Endodermal cell (in vitro differentiated cells): ENCODE data around the gene AGBL1. TPM values are rescaled to one million over a fixed set of nuclear protein-coding genes. Genes with fewer than 3 reads are reported as not detected.

Source experiments
- DNase-seq: peaks from one replicate; pipeline ENCODE4 v3.0.0-alpha.2; 2017
- H3K27ac ChIP-seq: 2 replicates; pipeline ENCODE4 v1.5.1; 2013; ENCODE audit warnings: mild to moderate bottlenecking, low read depth, low read length, moderate library complexity
- H3K27me3 ChIP-seq: 2 replicates; pipeline ENCODE4 v1.6.1; 2013; ENCODE audit warnings: mild to moderate bottlenecking, low read length, moderate library complexity; ENCODE audit not compliant: insufficient read depth, control insufficient read depth, poor library complexity, severe bottlenecking
- H3K36me3 ChIP-seq: 2 replicates; pipeline ENCODE4 v1.7.0; 2013; ENCODE audit warnings: mild to moderate bottlenecking, low read length, moderate library complexity; ENCODE audit not compliant: control insufficient read depth, insufficient read depth
- H3K4me1 ChIP-seq: one replicate; pipeline ENCODE4 v1.7.0; 2013; ENCODE audit warnings: low read length; ENCODE audit not compliant: control insufficient read depth, insufficient read depth
- H3K4me3 ChIP-seq: 2 replicates; pipeline ENCODE4 v1.5.1; 2013; ENCODE audit warnings: mild to moderate bottlenecking, low read length, moderate library complexity
- H3K9ac ChIP-seq: 2 replicates; pipeline ENCODE4 v1.6.1; 2013; ENCODE audit warnings: mild to moderate bottlenecking, low read length, moderate library complexity; ENCODE audit not compliant: poor library complexity, severe bottlenecking; ENCODE audit errors: extremely low read depth
- H3K9me3 ChIP-seq: 2 replicates; pipeline ENCODE4 v1.6.1; 2013; ENCODE audit warnings: mild to moderate bottlenecking, low read length, moderate library complexity; ENCODE audit not compliant: control insufficient read depth
- H3K27ac Mint-ChIP-seq: 2 replicates; pipeline ENCODE4 v1.8.0; 2020; ENCODE audit warnings: mixed read lengths
- H3K27me3 Mint-ChIP-seq: 2 replicates; pipeline ENCODE4 v1.8.0; 2021; ENCODE audit warnings: mild to moderate bottlenecking, mixed read lengths; ENCODE audit not compliant: insufficient read depth
- H3K36me3 Mint-ChIP-seq: 2 replicates; pipeline ENCODE4 v1.8.0; 2020; ENCODE audit warnings: low read depth, mixed read lengths
- H3K4me1 Mint-ChIP-seq: 2 replicates; pipeline ENCODE4 v1.8.0; 2020; ENCODE audit warnings: mixed read lengths
- H3K4me3 Mint-ChIP-seq: 2 replicates; pipeline ENCODE4 v1.8.0; 2020; ENCODE audit warnings: mild to moderate bottlenecking, moderate library complexity, mixed read lengths
- H3K9me3 Mint-ChIP-seq: 2 replicates; pipeline ENCODE4 v1.8.0; 2020; ENCODE audit warnings: mild to moderate bottlenecking, mixed read lengths
- WGBS, 2 experiments: methylation state at CpG; one replicate each; pipeline versions ENCODE4 v1.1.5 to v1.1.7; 2013; ENCODE audit warnings: missing lambda C conversion rate in 2 of 2, mixed read lengths in 1 of 2; ENCODE audit not compliant: insufficient coverage in 1 of 2, insufficient read length in 1 of 2; 5-methylcytosine and 5-hydroxymethylcytosine counted together
- long read RNA-seq, 4 experiments: library from polyadenylated mRNA in 2 of 4; library from RNA in 1 of 4; library from capped mRNA in 1 of 4; stranded (forward) in 3 of 4; unstranded in 1 of 4; transcript quantifications; one replicate each; pipeline ENCODE4 v2.0.0, GENCODE V29; 2020 to 2021; ENCODE audit warnings: inconsistent platforms in 1 of 4
- polyA plus RNA-seq, 2 experiments: library from polyadenylated mRNA; stranded (reverse); fragments of 50-300 nt; gene quantifications; one replicate each; pipeline ENCODE4 v1.2.3, GENCODE V29; 2013
- total RNA-seq, 2 donors: library from RNA; stranded (reverse); fragmentation: NEBNext Ultra II Directional in 1 of 2; extraction: Animal tissue kit (Norgen Biotek cat#: 25700) in 1 of 2; gene quantifications; 2 replicates in 1 of 2; 3 replicates in 1 of 2; pipeline ENCODE4 v1.2.1, GENCODE V29; 2021
- TF ChIP-seq, protein P1 (sequence below): fragments of 200-600 bp; sonication (generic); conservative IDR thresholded peaks from 2 replicates; pipeline ENCODE4 v1.5.0; 2021; ENCODE audit warnings: antibody characterized with exemption, mild to moderate bottlenecking

AGBL1 gene
- total RNA-seq: under 1 TPM; 0.07 to 0.11 TPM
- 0.21 TPM for polyA plus RNA-seq (2013, experiment 1 of 2)
- polyA plus RNA-seq (2013, experiment 2 of 2): 0.12 TPM
- long read RNA-seq, experiment 1, partial matches to known transcripts: 0 of 1 reads
- long read RNA-seq, experiment 1, other reads (novel, unspliced or antisense): 1 of 1 reads
- long read RNA-seq, experiment 2, partial matches to known transcripts: 0 of 1 reads
- long read RNA-seq, experiment 2, other reads (novel, unspliced or antisense): 1 of 1 reads
- long read RNA-seq, experiment 3, partial matches to known transcripts: 0 of 1 reads
- long read RNA-seq, experiment 3, other reads (novel, unspliced or antisense): 1 of 1 reads
- long read RNA-seq, experiment 4, partial matches to known transcripts: 0 of 1 reads
- long read RNA-seq, experiment 4, other reads (novel, unspliced or antisense): 1 of 1 reads

DNA sequence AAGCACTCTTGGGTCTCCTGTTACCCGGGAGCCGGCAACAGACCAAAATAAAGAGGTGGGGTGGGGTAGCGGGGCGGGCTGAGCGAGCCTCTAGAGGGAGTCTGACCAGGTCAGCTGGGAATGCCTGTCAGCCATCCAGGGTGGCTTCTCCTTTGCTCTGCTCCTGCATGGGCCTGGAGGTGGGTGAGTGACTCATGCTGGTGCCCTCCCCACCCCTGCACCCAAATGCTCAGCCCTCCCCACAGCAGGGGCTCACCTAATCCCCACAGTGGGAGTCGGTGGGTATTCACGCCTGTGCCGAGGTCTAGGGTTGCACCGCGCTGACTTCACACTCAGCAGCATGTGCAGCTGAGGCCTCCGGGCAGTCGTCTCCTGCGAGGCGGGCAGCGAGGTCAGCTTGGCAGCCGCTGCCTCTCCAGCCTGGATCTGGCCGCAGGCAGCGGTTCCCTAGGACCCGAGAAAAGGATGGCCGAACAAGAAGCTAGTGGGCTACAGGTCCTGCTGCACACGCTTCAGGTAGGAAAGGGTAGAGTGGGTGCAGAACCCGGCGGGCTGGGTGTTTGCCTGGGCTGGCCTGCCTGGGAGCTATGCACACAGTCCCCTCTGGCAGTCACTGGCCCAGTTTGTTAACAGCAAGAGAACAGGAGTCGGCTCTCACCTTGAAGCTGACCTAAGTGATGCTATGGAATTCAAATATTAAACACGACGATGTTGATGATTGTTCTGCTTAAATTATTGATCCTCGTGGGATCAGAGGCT lies at the start of gene AGBL1:
AGBL1 (plus strand) TSS at position 364 of the 759 bp plus-strand sequence.
- 85 to 92% methylated on average over 14 to 27 of the region's 27 CpGs for WGBS, 2 experiments
- H3K27ac ChIP-seq: no peak within 1 kb of the TSS

DNA sequence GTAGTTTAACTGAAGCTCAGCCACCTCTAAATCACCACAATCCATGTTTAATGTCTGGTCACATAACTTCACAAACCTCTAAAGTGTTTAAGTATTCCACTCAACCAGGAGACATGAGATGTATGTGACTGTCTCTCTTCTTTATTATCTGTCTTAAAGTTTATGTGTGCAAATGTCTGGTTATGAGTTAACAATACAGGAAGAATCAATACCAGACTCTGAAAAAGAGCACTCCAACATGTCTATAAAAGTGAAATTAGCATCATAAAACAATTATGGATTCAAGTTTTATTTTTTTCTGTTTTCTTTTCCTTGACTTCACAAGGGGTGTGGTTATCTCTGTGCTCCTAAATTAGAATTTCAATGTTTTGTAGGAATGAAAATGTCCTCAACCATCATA lies 44.8 kb upstream of the AGBL1 start:
- Histone ChIP-seq H3K9ac (no peak overlapping the region), H3K27me3 (no peaks in the 10 kb centered on the region), H3K27ac (no peak overlapping the region), H3K9me3 (no peaks in the 10 kb centered on the region), H3K4me3 (no peak overlapping the region), H3K36me3 (no peaks in the 10 kb centered on the region), H3K4me1 (no peaks in the 10 kb centered on the region)
- H3K4me3 Mint-ChIP-seq: no peak overlapping the region
- DNase-seq: no peak
- H3K9me3 Mint-ChIP-seq: no peaks in the 10 kb centered on the region
- H3K27ac Mint-ChIP-seq: no peak overlapping the region
- no peaks in the 10 kb centered on the region for H3K36me3 Mint-ChIP-seq
- H3K27me3 Mint-ChIP-seq: no peaks in the 10 kb centered on the region
- no peaks in the 10 kb centered on the region for H3K4me1 Mint-ChIP-seq
- TF ChIP-seq, protein P1, sequence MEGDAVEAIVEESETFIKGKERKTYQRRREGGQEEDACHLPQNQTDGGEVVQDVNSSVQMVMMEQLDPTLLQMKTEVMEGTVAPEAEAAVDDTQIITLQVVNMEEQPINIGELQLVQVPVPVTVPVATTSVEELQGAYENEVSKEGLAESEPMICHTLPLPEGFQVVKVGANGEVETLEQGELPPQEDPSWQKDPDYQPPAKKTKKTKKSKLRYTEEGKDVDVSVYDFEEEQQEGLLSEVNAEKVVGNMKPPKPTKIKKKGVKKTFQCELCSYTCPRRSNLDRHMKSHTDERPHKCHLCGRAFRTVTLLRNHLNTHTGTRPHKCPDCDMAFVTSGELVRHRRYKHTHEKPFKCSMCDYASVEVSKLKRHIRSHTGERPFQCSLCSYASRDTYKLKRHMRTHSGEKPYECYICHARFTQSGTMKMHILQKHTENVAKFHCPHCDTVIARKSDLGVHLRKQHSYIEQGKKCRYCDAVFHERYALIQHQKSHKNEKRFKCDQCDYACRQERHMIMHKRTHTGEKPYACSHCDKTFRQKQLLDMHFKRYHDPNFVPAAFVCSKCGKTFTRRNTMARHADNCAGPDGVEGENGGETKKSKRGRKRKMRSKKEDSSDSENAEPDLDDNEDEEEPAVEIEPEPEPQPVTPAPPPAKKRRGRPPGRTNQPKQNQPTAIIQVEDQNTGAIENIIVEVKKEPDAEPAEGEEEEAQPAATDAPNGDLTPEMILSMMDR: no peak

More for the DNA sequence above, at the start of gene AGBL1:
- Mint-ChIP-seq H3K4me1 (peaks cover 48% of the 10 kb centered on the region), H3K27me3 (peaks cover 2% of the 10 kb centered on the region), H3K27ac (no peak within 1 kb of the TSS), H3K9me3 (no peaks in the 10 kb centered on the region), H3K4me3 (no peak within 1 kb of the TSS), H3K36me3 (no peaks in the 10 kb centered on the region)
- Histone ChIP-seq H3K36me3 (no peaks in the 10 kb centered on the region), H3K4me3 (no peak within 1 kb of the TSS), H3K9me3 (no peaks in the 10 kb centered on the region), H3K27me3 (no peaks in the 10 kb centered on the region), H3K4me1 (peaks cover 18% of the 10 kb centered on the region), H3K9ac (no peak within 1 kb of the TSS)
- TF ChIP-seq, protein P1: peak; percentile 60
- peak; percentile 83 for DNase-seq

DNA sequence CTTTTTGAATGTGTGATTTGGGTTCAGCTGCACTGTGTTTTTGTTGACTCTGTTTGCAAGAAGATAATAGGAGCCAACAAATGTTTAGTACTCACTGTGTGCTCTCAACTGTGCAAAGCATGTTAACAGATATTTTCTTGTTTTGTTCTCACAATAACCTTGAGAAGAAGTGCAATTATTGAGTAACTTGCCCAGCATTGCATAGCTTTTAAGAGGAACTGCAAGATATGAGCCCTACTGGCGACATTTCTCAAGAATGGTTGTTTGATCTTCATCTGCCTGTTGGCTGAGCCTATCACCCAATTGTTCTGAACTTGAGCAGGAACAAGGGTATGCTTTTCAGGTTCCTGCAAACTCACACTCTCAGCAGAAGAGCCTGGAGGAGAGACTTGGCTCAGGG lies 43.4 kb upstream of the AGBL1 start:
- no peaks in the 10 kb centered on the region for H3K36me3 Mint-ChIP-seq

More for the DNA sequence above, 43.4 kb upstream of the AGBL1 start:
- no peaks in the 10 kb centered on the region for H3K36me3 ChIP-seq
- no peaks in the 10 kb centered on the region for H3K9me3 ChIP-seq
- no peaks in the 10 kb centered on the region for H3K27me3 ChIP-seq
- H3K9ac ChIP-seq: no peak overlapping the region
- DNase-seq: no peak
- no peaks in the 10 kb centered on the region for H3K4me1 Mint-ChIP-seq
- no peaks in the 10 kb centered on the region for H3K9me3 Mint-ChIP-seq
- no peak overlapping the region for H3K27ac ChIP-seq
- H3K27ac Mint-ChIP-seq: no peak overlapping the region
- WGBS, 2 experiments: 88 to 90% methylated on average over 1 of the region's 1 CpG
- H3K4me1 ChIP-seq: no peaks in the 10 kb centered on the region
- H3K4me3 Mint-ChIP-seq: no peak overlapping the region
- TF ChIP-seq, protein P1: no peak
- H3K27me3 Mint-ChIP-seq: no peaks in the 10 kb centered on the region
- no peak overlapping the region for H3K4me3 ChIP-seq
